Cerebellar nuclear complex (tissue), 1 donor: Measurements from ENCODE around the gene LRRN4CL.
A peak's percentile ranks its signal among the peaks of the same experiment; 100 is the strongest.
"Not testable (repeated sequence)": the region's sequence is repeated elsewhere in the genome, so short reads cannot be mapped to it uniquely, and the experiment has no call there.

Experiments used
- DNase-seq, 2 experiments: peaks; one replicate each; lab custom pipeline; 2025; lab: John Stamatoyannopoulos, UW

The LRRN4CL gene

GRCh38 chr11:62709247-62710000, 20.1 kb upstream of the LRRN4CL start:
- DNase-seq = peak; percentile 83 to 84

GRCh38 chr11:62708793-62709192, 19.5 kb upstream of the LRRN4CL start:
- DNase-seq = peak in 1 of 2 experiments; percentile 24

- no peak for DNase-seq
Measured at GRCh38 chr11:62708392-62708791, 19.1 kb upstream of the LRRN4CL start.

- peak; percentile 90 to 97 for DNase-seq
Measured at GRCh38 chr11:62707277-62707861, 18.0 kb upstream of the LRRN4CL start, which contains the start of the genes BSCL2 and GNG3. Gene BSCL2, minus strand, starts transcription at chr11:62707424. Its CDS starts 229 bp downstream, at chr11:62707195. Gene GNG3, plus strand, starts transcription at chr11:62707676. Its CDS starts 620 bp downstream, at chr11:62708296.

- no peak for DNase-seq
Measured at GRCh38 chr11:62706850-62707247, 17.5 kb upstream of the LRRN4CL start.

- peak; percentile 40 to 70 for DNase-seq
Measured at GRCh38 chr11:62705880-62706849, 16.8 kb upstream of the LRRN4CL start.

- no peak for DNase-seq
Measured at GRCh38 chr11:62705413-62705812, 16.1 kb upstream of the LRRN4CL start.

- not testable (repeated sequence) for DNase-seq
Measured at GRCh38 chr11:62703921-62704320, 14.6 kb upstream of the LRRN4CL start.

- no peak for DNase-seq
Measured at GRCh38 chr11:62702246-62702645, 12.9 kb upstream of the LRRN4CL start.

- DNase-seq = peak; percentile 75 to 76
Measured at GRCh38 chr11:62694455-62695167, 5.3 kb upstream of the LRRN4CL start.

GRCh38 chr11:62693624-62694023, 4.3 kb upstream of the LRRN4CL start:
- not testable (repeated sequence) for DNase-seq

GRCh38 chr11:62688491-62688890, 839 bp downstream of the LRRN4CL start:
- DNase-seq = no peak

- no peak for DNase-seq
Measured at GRCh38 chr11:62687508-62688396, 1.6 kb downstream of the LRRN4CL start.

GRCh38 chr11:62682518-62682917, 6.8 kb downstream of the LRRN4CL start:
- DNase-seq = no peak

- no peak for DNase-seq
Measured at GRCh38 chr11:62680825-62681240, 8.5 kb downstream of the LRRN4CL start.

GRCh38 chr11:62678770-62679696, 10.3 kb downstream of the LRRN4CL start, which contains the start of gene UBXN1:
Gene UBXN1, minus strand, starts transcription at chr11:62679073. Its CDS starts 150 bp downstream, at chr11:62678923.
- peak in 1 of 2 experiments; percentile 42 for DNase-seq

GRCh38 chr11:62678433-62678769, 10.9 kb downstream of the LRRN4CL start:
- DNase-seq = no peak

- DNase-seq = no peak
Measured at GRCh38 chr11:62677714-62678113, 11.6 kb downstream of the LRRN4CL start.

GRCh38 chr11:62677156-62677555, 12.2 kb downstream of the LRRN4CL start:
- no peak for DNase-seq
